AG09309 (cell line): Measurements from ENCODE around the gene SP7.

Experiments
- DNase-seq: peaks from one replicate; pipeline ENCODE4 v3.0.0-alpha.2; 2010; ENCODE audit warnings: low read depth
- H3K4me3 ChIP-seq: 2 replicates; pipeline ENCODE4 v1.5.1; 2011; ENCODE audit warnings: mild to moderate bottlenecking, low read depth, low read length, moderate library complexity; ENCODE audit not compliant: control insufficient read depth
- TF ChIP-seq, protein P1 (sequence below): IDR thresholded peaks from 2 replicates; pipeline ENCODE4 v1.5.1; 2011; ENCODE audit warnings: mild to moderate bottlenecking, low read depth, low read length, inconsistent platforms; ENCODE audit not compliant: insufficient read depth, control insufficient read depth; ENCODE audit errors: missing control alignments

The SP7 gene

DNA sequence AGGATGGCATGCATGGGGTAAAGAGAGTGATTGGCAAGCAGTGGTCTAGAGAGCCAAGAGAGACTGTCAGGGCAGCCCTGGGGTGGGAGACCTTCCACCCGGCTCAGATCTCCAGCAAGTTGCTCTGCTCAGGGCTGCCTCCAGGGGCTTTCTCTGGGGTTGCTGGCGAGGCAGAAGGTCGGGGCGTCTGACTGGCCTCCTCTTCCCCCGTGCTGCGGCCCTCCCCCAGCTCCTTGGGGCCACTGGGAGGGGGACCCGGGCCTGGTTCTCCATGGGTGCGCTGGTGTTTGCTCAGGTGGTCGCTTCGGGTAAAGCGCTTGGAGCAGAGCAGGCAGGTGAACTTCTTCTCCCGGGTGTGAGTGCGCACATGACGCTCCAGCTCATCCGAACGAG lies 8.1 kb downstream of the SP7 start:
- TF ChIP-seq, protein P1, sequence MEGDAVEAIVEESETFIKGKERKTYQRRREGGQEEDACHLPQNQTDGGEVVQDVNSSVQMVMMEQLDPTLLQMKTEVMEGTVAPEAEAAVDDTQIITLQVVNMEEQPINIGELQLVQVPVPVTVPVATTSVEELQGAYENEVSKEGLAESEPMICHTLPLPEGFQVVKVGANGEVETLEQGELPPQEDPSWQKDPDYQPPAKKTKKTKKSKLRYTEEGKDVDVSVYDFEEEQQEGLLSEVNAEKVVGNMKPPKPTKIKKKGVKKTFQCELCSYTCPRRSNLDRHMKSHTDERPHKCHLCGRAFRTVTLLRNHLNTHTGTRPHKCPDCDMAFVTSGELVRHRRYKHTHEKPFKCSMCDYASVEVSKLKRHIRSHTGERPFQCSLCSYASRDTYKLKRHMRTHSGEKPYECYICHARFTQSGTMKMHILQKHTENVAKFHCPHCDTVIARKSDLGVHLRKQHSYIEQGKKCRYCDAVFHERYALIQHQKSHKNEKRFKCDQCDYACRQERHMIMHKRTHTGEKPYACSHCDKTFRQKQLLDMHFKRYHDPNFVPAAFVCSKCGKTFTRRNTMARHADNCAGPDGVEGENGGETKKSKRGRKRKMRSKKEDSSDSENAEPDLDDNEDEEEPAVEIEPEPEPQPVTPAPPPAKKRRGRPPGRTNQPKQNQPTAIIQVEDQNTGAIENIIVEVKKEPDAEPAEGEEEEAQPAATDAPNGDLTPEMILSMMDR, result no peak
- no peak for DNase-seq
- H3K4me3 ChIP-seq, result no peak overlapping the region

DNA sequence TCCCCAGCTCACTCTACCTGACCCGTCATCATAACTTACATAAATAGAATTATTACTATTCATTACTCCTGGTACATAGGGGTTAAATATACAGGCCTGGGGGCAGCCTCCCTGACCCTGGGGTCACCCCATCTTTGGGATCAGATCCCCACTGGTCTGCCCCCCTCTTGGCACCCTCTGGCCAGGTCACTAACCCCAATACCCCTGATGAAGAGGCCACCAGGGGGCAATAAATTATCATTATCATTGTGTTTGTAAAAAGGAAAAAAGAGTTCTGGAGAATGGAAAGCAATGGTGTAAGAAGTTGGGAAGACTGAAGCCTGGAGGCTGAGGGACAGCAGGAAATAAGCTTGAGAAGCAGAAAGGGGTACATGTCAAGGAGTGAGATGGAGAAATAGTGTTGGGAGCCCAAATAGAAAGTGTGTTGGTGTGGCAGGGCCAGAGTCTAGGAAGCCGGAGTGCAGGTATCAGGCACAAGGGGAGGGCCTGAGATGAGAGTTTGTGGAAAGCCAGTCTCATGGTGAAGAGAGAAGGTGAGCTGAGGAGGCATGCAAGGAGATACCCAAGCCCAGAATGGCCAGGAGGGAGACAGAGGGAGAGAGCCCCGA lies 8.6 kb downstream of the SP7 start:
- DNase-seq, result no peak
- H3K4me3 ChIP-seq, result no peak overlapping the region
- TF ChIP-seq, protein P1, result peak; percentile 43

DNA sequence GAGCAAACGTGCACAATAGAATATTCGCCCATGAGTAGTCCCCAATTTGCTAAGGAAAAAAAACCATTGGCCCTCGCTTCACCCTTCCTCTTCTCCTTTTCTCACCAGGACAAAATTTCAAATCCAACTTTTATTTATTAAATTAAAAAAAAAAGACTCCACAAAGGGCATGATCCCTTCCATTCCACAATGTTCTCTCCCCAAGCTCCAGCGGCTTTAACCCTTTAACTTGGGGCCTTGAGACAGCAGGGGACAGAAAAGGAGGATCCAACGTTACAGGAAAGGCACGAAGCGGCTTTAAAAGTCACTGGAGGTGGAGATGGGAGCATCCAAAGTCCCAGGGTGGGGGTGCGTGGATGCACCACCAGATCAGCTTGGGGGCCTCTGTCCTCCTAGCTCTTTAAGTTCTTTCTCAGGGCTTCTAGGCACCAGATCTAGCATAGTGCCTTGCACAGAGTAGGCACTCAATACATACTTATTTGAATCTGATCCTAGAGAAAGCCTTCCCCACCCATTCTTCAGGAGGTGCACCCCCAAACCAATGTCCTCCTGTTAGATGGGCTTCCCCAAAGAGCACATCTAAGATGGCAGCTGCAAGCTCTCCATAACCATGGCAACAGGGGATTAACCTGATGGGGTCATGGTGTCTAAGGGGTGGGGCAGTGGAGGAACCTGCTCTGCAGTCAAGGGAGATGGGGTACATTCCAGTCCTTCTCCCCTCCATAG lies 9.5 kb downstream of the SP7 start:
- H3K4me3 ChIP-seq, result no peak overlapping the region
- TF ChIP-seq, protein P1, result no peak
- no peak for DNase-seq

DNA sequence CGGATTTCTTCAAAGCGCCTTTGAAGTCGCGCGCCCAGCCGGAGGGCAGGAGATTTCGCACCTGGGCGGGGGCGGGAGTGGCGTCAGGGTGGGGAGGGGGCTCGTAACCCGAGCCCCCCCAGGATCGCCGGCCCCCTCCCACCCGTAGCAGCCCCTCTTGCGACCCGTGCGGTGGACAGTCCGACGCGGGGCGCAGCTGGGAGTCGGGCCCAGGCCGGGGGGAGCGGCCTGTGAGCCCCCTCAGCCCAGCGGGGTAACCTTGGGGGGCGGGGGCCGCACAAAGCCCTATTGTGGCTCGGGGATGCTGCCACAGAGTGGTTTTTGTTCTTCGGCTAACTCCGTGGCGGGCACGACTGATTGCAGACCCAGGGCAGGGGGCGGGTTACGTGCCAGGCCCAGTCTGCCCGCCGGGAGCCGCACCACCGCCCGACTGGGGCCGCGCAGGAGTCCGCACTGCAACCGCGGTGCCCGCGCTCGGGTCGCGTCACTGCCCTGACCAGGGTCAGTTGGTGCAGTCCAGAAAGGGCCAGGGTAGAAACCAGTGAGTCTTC lies 10.6 kb downstream of the SP7 start:
- no peak for DNase-seq
- TF ChIP-seq, protein P1, result no peak
- peak overlapping the region; percentile 55 for H3K4me3 ChIP-seq

DNA sequence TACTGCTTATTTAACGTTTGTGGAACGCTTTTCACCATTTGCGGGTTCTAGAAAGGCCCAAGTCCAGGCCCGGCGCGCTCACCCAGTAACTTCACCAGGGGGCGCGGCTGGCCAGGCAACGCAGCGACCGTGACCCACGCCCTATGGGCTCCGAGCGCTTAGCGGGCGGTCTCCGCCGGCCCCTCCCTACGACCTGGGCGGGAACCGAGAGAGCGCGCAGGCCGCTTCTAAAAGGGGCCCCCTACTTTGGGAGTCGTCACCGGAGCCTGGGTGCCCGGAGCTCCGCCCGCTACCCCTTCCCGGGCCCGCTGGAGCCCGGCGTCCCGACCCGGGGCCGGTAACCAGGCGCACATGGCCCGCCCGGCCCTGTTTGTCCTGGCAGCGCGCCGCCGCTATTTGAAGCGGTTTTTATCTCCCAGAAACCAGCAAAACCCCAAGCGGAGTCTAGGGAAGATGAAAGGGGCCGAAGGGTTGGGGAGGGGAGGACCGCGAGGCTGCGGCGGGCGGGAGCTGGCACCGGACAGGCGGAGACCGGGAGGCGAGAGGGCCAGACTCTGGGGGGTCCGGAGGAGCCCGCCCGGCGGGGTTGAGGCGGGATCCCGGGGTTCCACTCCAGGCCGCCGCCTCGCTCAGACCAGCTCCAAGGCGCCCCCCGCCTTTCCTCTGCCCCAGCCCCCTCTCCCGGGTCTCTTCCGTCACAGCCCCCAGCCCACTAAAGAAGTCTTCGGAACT lies 11.2 kb downstream of the SP7 start:
- peak; percentile 52 for DNase-seq
- TF ChIP-seq, protein P1, result peak; percentile 86
- peak overlapping the region; percentile 55 for H3K4me3 ChIP-seq

DNA sequence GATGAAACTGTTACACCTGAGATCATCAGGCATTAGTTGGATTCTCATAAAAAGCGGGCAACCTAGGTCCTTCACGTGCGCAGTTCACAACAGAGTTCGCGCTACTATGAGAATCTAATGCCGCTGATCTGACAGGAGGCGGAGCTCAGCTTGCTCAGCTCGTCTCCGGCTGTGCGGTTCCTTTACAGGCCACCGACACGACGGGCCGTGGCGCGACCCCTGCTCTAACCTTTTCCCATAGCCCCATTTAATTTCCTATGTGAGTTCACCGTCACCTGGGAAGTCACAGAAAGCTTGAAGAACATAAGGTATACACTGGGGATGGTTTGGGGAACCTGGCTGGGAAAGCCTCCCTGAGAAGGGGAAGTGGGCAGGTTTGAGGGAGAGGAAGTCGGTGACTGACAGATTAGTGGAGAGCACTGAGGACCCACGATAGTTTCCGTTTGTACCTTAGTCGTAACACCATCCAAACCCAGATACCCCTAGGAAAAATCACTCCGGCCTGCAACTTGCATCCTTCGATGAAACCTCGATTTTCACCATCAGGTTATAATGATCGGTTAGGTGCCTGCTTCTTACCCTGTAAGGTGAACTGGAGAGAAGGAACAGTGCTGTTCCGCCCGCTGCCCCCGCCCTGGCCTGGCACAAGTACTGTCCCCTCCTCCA lies 11.9 kb downstream of the SP7 start:
- TF ChIP-seq, protein P1, result no peak
- H3K4me3 ChIP-seq, result peak overlapping the region; percentile 55
- no peak for DNase-seq
